GM18861 (cell line): ENCODE measurements around the gene FBXO21.
A peak's percentile ranks its signal among the peaks of the same experiment; 100 is the strongest.
"Not testable (repeated sequence)": the region's sequence is repeated elsewhere in the genome, so short reads cannot be mapped to it uniquely, and the experiment has no call there.

ENCODE experiments used
- ATAC-seq: cut with Tn5 transposase; IDR thresholded peaks from one replicate; pipeline ENCODE4 v1.9.1; 2021; ENCODE audit not compliant: unreplicated experiment

FBXO21 gene

GRCh38 chr12:117111821-117112595, 78.3 kb downstream of the FBXO21 start:
- no peak for ATAC-seq

- ATAC-seq = no peak
Measured at GRCh38 chr12:117111386-117111785, 78.9 kb downstream of the FBXO21 start.

- no peak for ATAC-seq
Measured at GRCh38 chr12:117109943-117110635, 80.2 kb downstream of the FBXO21 start.

GRCh38 chr12:117105902-117106301, 84.4 kb downstream of the FBXO21 start:
- no peak for ATAC-seq

- ATAC-seq = not testable (repeated sequence)
Measured at GRCh38 chr12:117104003-117104402, 86.3 kb downstream of the FBXO21 start.

- ATAC-seq = no peak
Measured at GRCh38 chr12:117102800-117103181, 87.5 kb downstream of the FBXO21 start.

GRCh38 chr12:117101953-117102799, 88.1 kb downstream of the FBXO21 start:
- no peak for ATAC-seq

- no peak for ATAC-seq
Measured at GRCh38 chr12:117100851-117101673, 89.2 kb downstream of the FBXO21 start.

- ATAC-seq = no peak
Measured at GRCh38 chr12:117100251-117100650, 90.0 kb downstream of the FBXO21 start.

GRCh38 chr12:117098361-117099217, 91.7 kb downstream of the FBXO21 start:
- ATAC-seq = peak; percentile 23

GRCh38 chr12:117098024-117098360, 92.3 kb downstream of the FBXO21 start:
- ATAC-seq = no peak

GRCh38 chr12:117097159-117097558, 93.1 kb downstream of the FBXO21 start:
- no peak for ATAC-seq

GRCh38 chr12:117096501-117097042, 93.7 kb downstream of the FBXO21 start:
- ATAC-seq = no peak

GRCh38 chr12:117095191-117095590, 95.1 kb downstream of the FBXO21 start:
- ATAC-seq = not testable (repeated sequence)

GRCh38 chr12:117093918-117094630, 96.2 kb downstream of the FBXO21 start:
- no peak for ATAC-seq

GRCh38 chr12:117093431-117093830, 96.8 kb downstream of the FBXO21 start:
- no peak for ATAC-seq

- ATAC-seq = no peak
Measured at GRCh38 chr12:117092886-117093285, 97.4 kb downstream of the FBXO21 start.

- no peak for ATAC-seq
Measured at GRCh38 chr12:117092511-117092780, 97.8 kb downstream of the FBXO21 start.
